Colonic mucosa (tissue), 4 donors: ENCODE data around the gene LEFTY1. TPM values are rescaled to one million over a fixed set of nuclear protein-coding genes. Genes with fewer than 3 reads are reported as not detected.
"Not testable (repeated sequence)": the region's sequence is repeated elsewhere in the genome, so short reads cannot be mapped to it uniquely, and the experiment has no call there.

Source experiments
- DNase-seq: peaks from one replicate; pipeline ENCODE4 v3.0.0-alpha.2; 2020
- H3K27ac ChIP-seq: fragments of 200-600 bp; one replicate; pipeline ENCODE4 v1.8.0; 2021
- H3K27me3 ChIP-seq: fragments of 200-600 bp; one replicate; pipeline ENCODE4 v1.8.0; 2021
- H3K36me3 ChIP-seq: fragments of 200-600 bp; one replicate; pipeline ENCODE4 v1.8.0; 2021
- H3K4me1 ChIP-seq: fragments of 200-600 bp; one replicate; pipeline ENCODE4 v1.8.0; 2021; ENCODE audit warnings: mild to moderate bottlenecking
- H3K4me3 ChIP-seq: fragments of 200-600 bp; one replicate; pipeline ENCODE4 v1.8.0; 2021
- H3K9ac ChIP-seq, 2 donors: one replicate each; pipeline ENCODE4 v1.7.0; 2013; ENCODE audit warnings: control low read depth in 2 of 2, low read depth in 2 of 2, low read length in 2 of 2
- H3K9me3 ChIP-seq: fragments of 200-600 bp; one replicate; pipeline ENCODE4 v1.8.0; 2021
- intact Hi-C: fragments of 100-400 bp; cut with DNase I; formaldehyde crosslinking; loops from one replicate; pipeline ENCODE4 v1.14.1; 2022
- total RNA-seq, 2 donors: library from RNA; stranded (reverse); fragmentation: NEBNext Ultra II Directional in 1 of 2; extraction: Animal tissue kit (Norgen Biotek cat#: 25700) in 1 of 2; gene quantifications; one replicate each; pipeline ENCODE4 v1.2.1, GENCODE V29; 2021
- TF ChIP-seq, protein P1 (sequence below): fragments of 200-600 bp; IDR thresholded peaks from one replicate; pipeline ENCODE4 v1.8.0; 2022; ENCODE audit warnings: antibody characterized with exemption, mild to moderate bottlenecking
- donor health status: healthy.
- donor health status: DM: no; HTN: no; CAD: no.
- donor health status: DM: no; HTN: no; CAD: no.

LEFTY1 gene
- total RNA-seq, 2 donors from 2014 or later, result 201 to 211 TPM

DNA sequence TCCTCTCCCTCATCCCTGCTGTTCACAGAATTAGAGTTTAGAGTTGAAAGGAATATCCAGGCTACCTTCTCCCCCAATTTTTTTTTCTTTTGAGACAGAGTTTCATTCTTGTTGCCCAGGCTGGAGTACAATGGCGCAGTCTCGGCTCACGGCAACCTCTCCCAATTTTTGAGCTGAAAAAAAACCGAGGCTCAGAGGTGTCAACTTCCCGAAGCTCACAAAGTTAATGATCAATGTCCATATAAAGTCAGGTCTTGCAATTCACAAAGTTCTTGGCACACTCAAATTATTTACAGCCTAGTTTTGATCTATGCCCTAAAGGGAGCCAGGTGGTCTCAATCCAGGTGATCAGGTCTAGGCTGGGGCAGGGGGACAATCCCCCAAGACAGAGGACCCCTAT is 797 bp upstream of the LEFTY1 start:
- peak overlapping the region; percentile 89 for H3K27ac ChIP-seq
- intact Hi-C loops, result no loop called here

DNA sequence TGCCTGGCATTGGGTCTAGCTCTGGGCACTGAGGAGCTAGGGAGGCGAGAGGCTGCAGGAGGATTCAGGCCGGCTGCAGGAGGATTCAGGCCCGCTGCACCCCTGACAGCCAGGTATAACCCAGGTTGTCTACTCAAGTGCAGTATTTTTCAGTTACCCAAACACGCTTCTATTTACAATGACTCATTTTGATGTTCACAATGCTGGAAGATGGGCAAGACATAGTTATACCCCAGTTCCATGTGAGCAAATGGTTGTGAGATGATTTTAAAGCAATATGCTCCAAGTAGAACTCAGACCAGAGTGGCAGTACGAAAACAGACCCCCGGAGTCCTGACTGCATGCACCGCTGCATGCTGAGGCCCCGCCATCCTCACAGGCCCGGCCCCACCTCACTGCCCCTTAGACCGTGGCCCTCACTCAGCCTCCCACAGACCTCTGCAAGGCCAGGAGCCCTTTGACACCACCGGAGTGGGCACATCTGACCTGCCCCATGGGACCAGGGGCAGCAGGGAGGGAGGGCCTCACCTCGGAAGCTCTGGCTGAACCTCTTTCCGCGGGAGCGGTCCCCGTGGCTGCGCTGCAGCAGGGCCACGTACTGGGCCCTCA is 553 bp downstream of the LEFTY1 start:
- no peaks in the 10 kb centered on the region for H3K27me3 ChIP-seq
- H3K4me3 ChIP-seq, result peak overlapping the region; percentile 30

More for the DNA sequence above, 797 bp upstream of the LEFTY1 start:
- no peak overlapping the region for H3K4me3 ChIP-seq
- peaks cover 5% of the 10 kb centered on the region for H3K4me1 ChIP-seq
- peak overlapping the region in 1 of 2 donors; percentile 93 for H3K9ac ChIP-seq
- H3K27me3 ChIP-seq, result no peaks in the 10 kb centered on the region
- TF ChIP-seq, protein P1, sequence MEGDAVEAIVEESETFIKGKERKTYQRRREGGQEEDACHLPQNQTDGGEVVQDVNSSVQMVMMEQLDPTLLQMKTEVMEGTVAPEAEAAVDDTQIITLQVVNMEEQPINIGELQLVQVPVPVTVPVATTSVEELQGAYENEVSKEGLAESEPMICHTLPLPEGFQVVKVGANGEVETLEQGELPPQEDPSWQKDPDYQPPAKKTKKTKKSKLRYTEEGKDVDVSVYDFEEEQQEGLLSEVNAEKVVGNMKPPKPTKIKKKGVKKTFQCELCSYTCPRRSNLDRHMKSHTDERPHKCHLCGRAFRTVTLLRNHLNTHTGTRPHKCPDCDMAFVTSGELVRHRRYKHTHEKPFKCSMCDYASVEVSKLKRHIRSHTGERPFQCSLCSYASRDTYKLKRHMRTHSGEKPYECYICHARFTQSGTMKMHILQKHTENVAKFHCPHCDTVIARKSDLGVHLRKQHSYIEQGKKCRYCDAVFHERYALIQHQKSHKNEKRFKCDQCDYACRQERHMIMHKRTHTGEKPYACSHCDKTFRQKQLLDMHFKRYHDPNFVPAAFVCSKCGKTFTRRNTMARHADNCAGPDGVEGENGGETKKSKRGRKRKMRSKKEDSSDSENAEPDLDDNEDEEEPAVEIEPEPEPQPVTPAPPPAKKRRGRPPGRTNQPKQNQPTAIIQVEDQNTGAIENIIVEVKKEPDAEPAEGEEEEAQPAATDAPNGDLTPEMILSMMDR, result no peak
- no peak for DNase-seq
- no peaks in the 10 kb centered on the region for H3K9me3 ChIP-seq
- H3K36me3 ChIP-seq, result no peaks in the 10 kb centered on the region

DNA sequence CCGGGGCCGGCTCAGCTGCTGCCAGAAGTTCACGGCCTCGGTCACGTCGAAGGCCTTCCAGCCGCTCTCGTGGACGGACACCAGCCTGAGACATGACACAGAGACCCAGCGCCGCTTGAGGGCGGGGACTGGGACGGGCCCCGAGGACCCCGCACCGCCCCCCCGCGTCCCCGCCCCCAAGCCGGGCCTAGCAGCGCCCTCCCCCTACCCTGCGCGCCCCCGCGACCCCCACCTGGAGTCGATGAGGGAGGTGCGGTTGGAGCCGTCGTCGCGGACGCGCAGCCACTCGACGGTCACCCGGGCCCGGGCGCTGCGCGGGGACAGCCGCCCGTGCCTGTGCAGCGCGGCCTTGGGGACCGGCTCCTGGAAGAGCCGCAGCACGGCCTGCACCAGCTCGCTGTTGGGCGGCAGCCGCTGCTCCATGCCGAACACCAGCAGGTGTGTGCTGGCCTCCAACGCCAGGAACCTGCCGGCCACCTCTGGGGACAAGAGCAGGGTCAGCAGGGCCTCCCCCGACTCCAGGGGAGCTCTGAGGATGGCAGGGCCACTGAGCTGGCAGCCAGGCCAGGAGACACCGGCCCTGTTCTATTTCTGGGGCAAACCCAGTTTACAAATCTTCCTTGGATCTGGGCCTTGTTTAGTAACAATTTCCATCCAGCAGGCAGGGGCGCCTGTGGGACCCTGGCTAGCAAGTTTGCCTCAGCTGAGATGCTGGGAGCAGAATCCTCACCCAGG is 1.2 kb downstream of the LEFTY1 start:
- H3K9me3 ChIP-seq, H3K4me1 ChIP-seq, DNase-seq, H3K36me3 ChIP-seq, H3K27me3 ChIP-seq, intact Hi-C loops: not testable (repeated sequence)
- H3K4me3 ChIP-seq, result peak overlapping the region; percentile 30
- H3K27ac ChIP-seq, result peak overlapping the region; percentile 89
- H3K9ac ChIP-seq, result peak overlapping the region; percentile 68 to 93

More for the DNA sequence above, 553 bp downstream of the LEFTY1 start:
- intact Hi-C loops, result no loop called here
- TF ChIP-seq, protein P1, result no peak
- H3K9me3 ChIP-seq, result no peaks in the 10 kb centered on the region
- peak overlapping the region; percentile 89 for H3K27ac ChIP-seq
- peak overlapping the region; percentile 68 to 93 for H3K9ac ChIP-seq
- H3K4me1 ChIP-seq, result peaks cover 5% of the 10 kb centered on the region
- no peaks in the 10 kb centered on the region for H3K36me3 ChIP-seq
- DNase-seq, result no peak

DNA sequence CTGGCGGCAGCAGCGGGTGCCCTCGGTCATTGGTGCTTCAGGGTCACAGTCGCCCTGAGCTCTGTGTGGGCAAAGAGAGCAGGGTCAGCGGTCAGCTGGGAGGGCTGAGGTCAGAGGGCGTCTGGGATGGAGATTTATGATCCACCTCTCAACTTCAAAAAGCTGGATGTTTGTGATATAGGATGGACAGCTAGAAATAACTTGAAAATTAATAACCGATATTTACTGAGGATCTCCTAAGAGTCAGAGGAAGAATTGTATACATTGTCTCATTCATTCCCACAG is 2.0 kb downstream of the LEFTY1 start:
- no peak for DNase-seq
- Histone ChIP-seq H3K4me3 (peak overlapping the region; percentile 30), H3K27ac (peak overlapping the region; percentile 56), H3K36me3 (no peaks in the 10 kb centered on the region), H3K9ac (peak overlapping the region in 1 of 2 donors; percentile 61), H3K9me3 (no peaks in the 10 kb centered on the region), H3K4me1 (peaks cover 5% of the 10 kb centered on the region), H3K27me3 (no peaks in the 10 kb centered on the region)
- TF ChIP-seq, protein P1, result no peak
- intact Hi-C loops, result no loop called here

DNA sequence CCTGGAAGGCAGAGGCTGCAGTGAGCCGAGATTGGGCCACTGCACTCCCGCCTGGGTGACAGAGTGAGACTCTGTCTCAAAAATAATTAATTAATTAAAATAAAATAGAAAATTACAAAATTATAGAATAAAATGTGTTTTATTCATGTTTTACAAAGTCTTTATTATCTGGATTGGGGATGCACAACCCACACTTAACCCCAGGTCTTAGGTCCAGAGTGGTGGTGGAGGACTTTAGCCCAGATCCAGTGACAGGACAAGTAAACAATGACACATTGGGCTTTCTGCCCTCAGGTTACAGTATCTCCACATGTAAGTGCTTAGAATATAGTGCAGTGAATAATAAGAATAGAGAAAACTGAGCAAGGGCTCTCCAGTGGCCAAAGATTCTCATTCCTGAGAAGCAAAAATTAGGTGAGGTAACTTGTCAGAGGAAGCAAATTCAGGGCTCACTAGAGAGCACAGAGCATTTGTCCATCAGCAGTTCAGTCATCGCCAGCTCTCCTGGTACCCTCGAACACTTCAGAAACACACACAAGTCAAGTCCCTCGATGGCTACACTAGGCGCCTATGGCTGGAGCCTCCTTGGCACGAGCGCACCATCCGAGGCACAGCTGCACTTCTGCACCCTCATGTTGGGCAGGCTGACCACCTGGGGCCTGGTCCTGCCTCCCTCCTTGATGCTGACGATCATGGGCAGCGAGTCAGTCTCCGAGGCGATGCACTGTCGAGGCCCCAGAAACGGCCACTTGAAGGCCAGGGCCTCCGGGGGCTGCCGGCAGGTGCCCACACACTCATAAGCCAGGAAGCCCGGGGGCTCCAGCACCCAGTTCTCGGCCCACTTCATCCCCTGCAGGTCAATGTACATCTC is 2.6 kb downstream of the LEFTY1 start:
- Histone ChIP-seq H3K9ac (peak overlapping the region in 1 of 2 donors; percentile 61), H3K4me1 (peaks cover 5% of the 10 kb centered on the region), H3K27me3 (no peaks in the 10 kb centered on the region), H3K4me3 (peak overlapping the region; percentile 30), H3K27ac (peak overlapping the region; percentile 56), H3K36me3 (no peaks in the 10 kb centered on the region), H3K9me3 (no peaks in the 10 kb centered on the region)
- DNase-seq, result no peak
- intact Hi-C loops, result no loop called here
- TF ChIP-seq, protein P1, result no peak
